Measurements from ENCODE around the gene LRRC15. TPM values are rescaled to one million over a fixed set of nuclear protein-coding genes. Genes with fewer than 3 reads are reported as not detected.

Gene LRRC15
- total and polyA plus RNA-seq, 4 donors: 0.06 to 0.14 (median 0.11) TPM

DNA sequence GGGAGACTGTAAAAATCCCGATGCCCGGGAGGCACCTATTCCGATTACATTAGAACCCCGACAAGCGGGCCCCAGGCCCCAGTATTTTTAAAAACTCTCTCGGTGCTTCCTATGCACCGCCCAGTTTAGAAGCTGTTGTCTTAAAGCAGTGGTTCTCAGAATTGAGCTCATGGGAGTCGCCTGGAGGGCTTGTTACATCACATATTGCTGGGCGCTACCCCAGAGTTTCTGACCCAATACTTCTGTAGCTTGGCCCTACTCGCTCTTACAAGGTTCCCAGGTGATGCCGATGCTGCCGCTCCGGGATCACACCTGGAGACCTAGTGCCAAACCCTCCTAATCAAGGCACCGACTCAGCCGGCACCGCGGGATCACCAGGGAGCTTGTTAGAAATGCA lies 53.6 kb downstream of the LRRC15 start:
- Histone ChIP-seq H3K4me3 (ENCODE audit: low read depth, low read length) (peak overlapping the region; percentile 20), H3K9me3 (ENCODE audit: control insufficient read depth, insufficient read depth, low read length) (peaks cover 3% of the 10 kb centered on the region), H3K4me1 (ENCODE audit: control insufficient read depth, insufficient read depth, low read length) (peaks cover 32% of the 10 kb centered on the region), H3K27ac (ENCODE audit: low read depth, low read length) (no peak overlapping the region), H3K27me3 (ENCODE audit: control insufficient read depth, insufficient read depth, low read length) (peaks cover 35% of the 10 kb centered on the region), H3K36me3 (ENCODE audit: control insufficient read depth, insufficient read depth, low read length) (no peaks in the 10 kb centered on the region)
- WGBS (ENCODE audit: insufficient coverage): 4% methylated on average over 14 of the region's 17 CpGs
- no peak for DNase-seq (ENCODE audit: low read depth in 4 of 6, low spot score in 6 of 6)

DNA sequence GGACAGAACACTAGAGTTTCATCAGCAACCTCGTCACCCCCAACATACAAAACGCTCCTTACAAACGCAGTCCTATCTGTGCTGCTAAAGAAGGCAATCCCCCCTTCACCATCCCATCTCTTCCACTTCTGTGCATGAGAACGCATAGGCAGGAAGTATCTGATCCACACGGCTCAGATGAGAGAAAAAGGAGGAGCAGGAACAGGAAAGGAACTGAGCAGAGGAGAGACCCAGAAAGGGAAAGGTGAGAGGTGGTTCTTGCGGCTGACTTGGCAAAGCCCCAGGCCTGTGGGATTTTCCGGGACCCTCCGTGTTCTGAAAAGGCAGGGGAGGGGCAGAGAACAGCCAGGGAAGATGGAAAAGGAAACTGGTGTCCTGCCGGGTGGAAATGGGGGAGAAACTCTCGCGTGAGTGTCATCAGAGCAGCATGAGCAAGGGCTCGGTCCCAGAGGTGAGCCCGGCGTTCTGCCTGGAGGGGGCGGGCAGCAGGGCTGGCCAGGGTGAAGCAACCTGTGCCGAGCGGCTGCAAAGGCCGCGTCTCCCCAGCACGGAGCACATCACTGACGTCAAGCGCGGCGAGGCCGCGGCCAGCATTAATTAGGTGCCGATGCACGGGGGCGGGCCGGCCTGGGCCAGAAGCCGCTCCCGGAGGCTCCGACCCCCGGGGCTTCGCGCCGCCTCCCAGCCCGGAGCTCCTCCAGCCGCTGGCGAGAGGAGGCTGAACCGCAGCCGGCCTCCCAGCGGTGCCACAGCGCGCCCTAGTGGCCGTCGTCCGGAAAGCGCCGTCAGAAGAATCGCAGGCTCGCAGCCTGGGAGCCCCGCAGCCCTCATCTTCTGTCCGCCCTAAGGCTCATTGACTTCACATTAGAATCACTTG lies 54.2 kb downstream of the LRRC15 start:
- peak overlapping the region; percentile 43 for H3K4me3 ChIP-seq (ENCODE audit: low read depth, low read length)
- peak; percentile 66 to 95 (median 80) for DNase-seq (ENCODE audit: low read depth in 4 of 6, low spot score in 6 of 6)
- H3K36me3 ChIP-seq (ENCODE audit: control insufficient read depth, insufficient read depth, low read length): no peaks in the 10 kb centered on the region
- H3K27me3 ChIP-seq (ENCODE audit: control insufficient read depth, insufficient read depth, low read length): peaks cover 35% of the 10 kb centered on the region
- peak overlapping the region; percentile 48 for H3K27ac ChIP-seq (ENCODE audit: low read depth, low read length)
- WGBS (ENCODE audit: insufficient coverage): 3% methylated on average over 54 of the region's 54 CpGs
- peaks cover 35% of the 10 kb centered on the region for H3K4me1 ChIP-seq (ENCODE audit: control insufficient read depth, insufficient read depth, low read length)
- peaks cover 3% of the 10 kb centered on the region for H3K9me3 ChIP-seq (ENCODE audit: control insufficient read depth, insufficient read depth, low read length)

DNA sequence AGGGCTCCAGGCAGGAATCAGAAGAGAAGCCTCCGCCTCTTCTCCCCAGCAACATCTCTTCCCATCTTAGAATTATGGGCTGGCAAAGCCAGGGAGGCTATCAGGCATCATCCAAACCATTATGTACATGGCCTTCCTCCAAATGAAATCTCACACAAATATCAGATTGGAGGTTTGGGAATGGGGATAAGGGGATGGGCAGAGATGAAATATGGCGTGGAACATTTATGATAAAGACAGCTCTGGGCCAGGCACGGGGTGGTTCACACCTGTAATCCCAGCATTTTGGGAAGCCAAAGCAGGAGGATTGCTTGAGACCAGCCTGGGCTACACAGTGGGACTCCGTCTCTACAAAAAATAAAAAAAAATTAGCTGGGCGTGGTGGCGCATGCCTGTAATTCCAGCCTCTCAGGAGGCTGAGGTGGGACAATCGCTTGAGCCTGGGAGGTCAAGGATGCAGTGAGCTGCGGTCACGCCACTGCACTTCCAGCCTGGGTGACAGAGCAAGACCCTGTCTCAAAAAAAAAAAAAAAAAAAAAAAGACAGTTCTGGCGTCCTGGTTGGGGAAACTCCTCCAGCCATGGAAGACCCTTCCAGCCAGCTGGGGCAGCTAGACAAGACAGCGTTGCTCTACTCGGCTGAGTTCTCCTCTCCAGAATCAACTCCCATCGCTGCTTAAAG lies 55.0 kb downstream of the LRRC15 start:
- peaks cover 3% of the 10 kb centered on the region for H3K9me3 ChIP-seq (ENCODE audit: control insufficient read depth, insufficient read depth, low read length)
- 91% methylated on average over 4 of the region's 13 CpGs for WGBS (ENCODE audit: insufficient coverage)
- H3K36me3 ChIP-seq (ENCODE audit: control insufficient read depth, insufficient read depth, low read length): no peaks in the 10 kb centered on the region
- DNase-seq (ENCODE audit: low read depth in 4 of 6, low spot score in 6 of 6): no peak
- H3K4me1 ChIP-seq (ENCODE audit: control insufficient read depth, insufficient read depth, low read length): peaks cover 38% of the 10 kb centered on the region
- peaks cover 35% of the 10 kb centered on the region for H3K27me3 ChIP-seq (ENCODE audit: control insufficient read depth, insufficient read depth, low read length)
- H3K27ac ChIP-seq (ENCODE audit: low read depth, low read length): peak overlapping the region; percentile 48
- H3K4me3 ChIP-seq (ENCODE audit: low read depth, low read length): no peak overlapping the region

DNA sequence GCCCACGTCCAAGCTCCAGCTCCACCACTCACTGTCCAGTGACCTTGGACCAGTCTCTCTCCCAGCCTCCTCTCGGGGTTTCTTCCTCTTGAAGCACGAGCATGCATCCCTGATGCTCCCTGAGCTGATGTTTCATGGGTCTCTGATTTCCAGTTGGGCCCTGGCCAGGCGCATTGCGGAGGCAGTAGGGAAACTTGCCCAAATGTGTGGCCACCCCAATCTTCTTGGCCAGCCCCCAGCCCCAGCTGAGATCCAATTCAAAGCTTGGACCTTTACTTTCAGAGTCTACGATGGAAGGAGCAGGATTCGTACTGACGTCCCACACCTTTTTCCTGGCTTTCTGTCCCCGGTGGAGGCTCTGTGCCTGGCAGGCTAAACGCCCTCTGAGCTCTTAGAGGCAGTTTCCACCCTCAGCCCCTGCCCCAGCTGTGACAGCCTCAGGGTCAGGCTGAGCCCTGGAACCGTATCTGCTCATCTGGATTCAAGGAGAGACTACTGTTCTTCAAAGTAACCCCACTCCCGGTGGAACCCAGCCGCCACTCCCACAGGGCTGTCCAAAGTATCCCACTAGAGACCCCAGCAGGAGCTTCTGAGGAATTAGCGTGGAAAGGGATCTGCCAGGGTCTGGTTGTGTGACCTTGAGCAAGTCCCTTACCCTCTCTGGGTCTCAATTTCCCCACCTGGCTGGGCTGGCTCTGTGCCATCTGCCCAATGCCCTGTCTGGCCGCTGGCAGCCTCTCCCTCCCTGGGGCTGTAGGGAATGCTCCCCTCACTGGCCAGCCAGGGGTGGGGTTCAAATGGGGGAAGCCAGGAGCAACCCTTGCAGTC lies 55.8 kb downstream of the LRRC15 start:
- H3K27ac ChIP-seq (ENCODE audit: low read depth, low read length): no peak overlapping the region

DNA sequence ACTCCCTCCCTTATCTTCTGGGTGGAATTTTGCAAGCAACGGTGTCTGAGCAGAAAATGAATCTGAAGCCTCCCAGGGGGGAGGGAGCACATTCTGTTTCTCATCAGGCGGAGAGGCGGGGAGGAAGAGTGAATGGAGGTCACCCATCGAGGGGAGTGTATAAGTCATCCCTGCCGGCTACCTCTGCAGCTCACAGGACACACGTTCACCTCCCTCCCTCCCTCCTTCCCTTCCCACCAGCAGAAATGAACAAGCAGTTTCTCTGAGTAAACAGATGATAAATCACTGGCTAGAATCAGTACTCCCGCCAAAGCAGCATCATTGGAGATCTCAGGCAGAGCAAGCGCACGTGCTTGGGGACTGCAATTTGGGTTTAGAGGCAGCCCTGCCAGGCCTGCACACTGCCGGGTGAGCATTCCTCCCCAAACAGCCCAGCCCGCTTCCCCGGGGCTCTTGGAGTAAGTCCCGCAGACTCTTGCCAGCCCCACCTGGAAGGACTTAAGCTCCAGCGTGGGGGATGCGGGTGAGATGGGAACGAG lies 56.7 kb downstream of the LRRC15 start:
- no peak overlapping the region for H3K27ac ChIP-seq (ENCODE audit: low read depth, low read length)
- peaks cover 35% of the 10 kb centered on the region for H3K27me3 ChIP-seq (ENCODE audit: control insufficient read depth, insufficient read depth, low read length)
- H3K9me3 ChIP-seq (ENCODE audit: control insufficient read depth, insufficient read depth, low read length): no peaks in the 10 kb centered on the region
- WGBS (ENCODE audit: insufficient coverage): 10% methylated on average over 7 of the region's 16 CpGs
- H3K4me3 ChIP-seq (ENCODE audit: low read depth, low read length): no peak overlapping the region
- no peaks in the 10 kb centered on the region for H3K36me3 ChIP-seq (ENCODE audit: control insufficient read depth, insufficient read depth, low read length)
- H3K4me1 ChIP-seq (ENCODE audit: control insufficient read depth, insufficient read depth, low read length): peaks cover 41% of the 10 kb centered on the region
- DNase-seq (ENCODE audit: low read depth in 4 of 6, low spot score in 6 of 6): peak in 2 of 6 donors; percentile 81 to 85

More for the DNA sequence above, 55.8 kb downstream of the LRRC15 start:
- peaks cover 3% of the 10 kb centered on the region for H3K9me3 ChIP-seq (ENCODE audit: control insufficient read depth, insufficient read depth, low read length)
- WGBS (ENCODE audit: insufficient coverage): 50% methylated on average over 14 of the region's 15 CpGs
- no peaks in the 10 kb centered on the region for H3K36me3 ChIP-seq (ENCODE audit: control insufficient read depth, insufficient read depth, low read length)
- H3K4me1 ChIP-seq (ENCODE audit: control insufficient read depth, insufficient read depth, low read length): peaks cover 38% of the 10 kb centered on the region
- peaks cover 35% of the 10 kb centered on the region for H3K27me3 ChIP-seq (ENCODE audit: control insufficient read depth, insufficient read depth, low read length)
- no peak overlapping the region for H3K4me3 ChIP-seq (ENCODE audit: low read depth, low read length)
- peak in 1 of 6 donors; percentile 68 for DNase-seq (ENCODE audit: low read depth in 4 of 6, low spot score in 6 of 6)

DNA sequence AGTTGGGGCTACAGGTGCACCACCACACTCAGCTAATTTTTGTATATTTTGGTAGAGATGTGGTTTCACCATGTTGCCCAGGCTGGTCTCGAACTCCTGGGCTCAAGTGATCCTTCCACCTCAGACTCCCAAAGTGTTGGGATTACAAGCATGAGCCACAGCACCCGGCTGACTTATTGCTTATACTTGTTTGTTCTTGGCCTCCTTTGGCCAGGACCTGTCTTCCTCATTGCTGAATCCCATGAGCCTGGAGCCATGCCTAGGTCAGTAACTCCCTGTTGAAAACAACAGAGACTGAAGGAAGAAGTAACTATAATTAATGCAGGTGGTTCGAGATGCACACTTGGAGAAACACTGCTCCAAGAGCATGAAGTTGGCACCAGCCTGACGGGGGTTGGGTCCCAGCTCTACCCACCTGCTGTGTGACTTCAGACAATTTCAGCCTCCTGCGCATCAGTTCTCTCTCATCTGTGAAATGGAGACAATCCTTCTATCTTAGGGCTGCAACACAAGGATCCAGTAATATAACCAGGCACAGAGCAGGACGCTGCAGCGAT lies 57.3 kb downstream of the LRRC15 start:
- Histone ChIP-seq H3K4me1 (ENCODE audit: control insufficient read depth, insufficient read depth, low read length) (peaks cover 43% of the 10 kb centered on the region), H3K27ac (ENCODE audit: low read depth, low read length) (no peak overlapping the region), H3K9me3 (ENCODE audit: control insufficient read depth, insufficient read depth, low read length) (no peaks in the 10 kb centered on the region), H3K4me3 (ENCODE audit: low read depth, low read length) (no peak overlapping the region), H3K27me3 (ENCODE audit: control insufficient read depth, insufficient read depth, low read length) (peaks cover 35% of the 10 kb centered on the region), H3K36me3 (ENCODE audit: control insufficient read depth, insufficient read depth, low read length) (no peaks in the 10 kb centered on the region)
- no peak for DNase-seq (ENCODE audit: low read depth in 4 of 6, low spot score in 6 of 6)
- 68% methylated on average over 5 of the region's 7 CpGs for WGBS (ENCODE audit: insufficient coverage)

DNA sequence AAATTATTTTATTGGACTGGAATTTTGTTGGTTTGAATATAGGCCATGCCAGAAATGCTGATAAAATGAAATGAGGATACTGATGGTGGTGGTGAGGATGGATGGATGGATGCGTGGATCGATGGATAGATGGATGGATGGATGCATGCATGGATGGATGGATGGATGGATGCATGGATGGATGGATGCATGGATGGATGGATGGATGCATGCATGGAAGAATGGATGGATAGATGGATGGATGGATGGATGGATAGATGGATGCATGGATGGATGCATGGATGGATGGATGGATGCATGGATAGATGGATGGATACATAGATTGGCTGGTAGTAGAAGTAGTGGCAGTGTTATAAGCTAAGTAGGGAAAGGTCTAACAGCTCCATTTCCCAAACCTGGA lies 58.5 kb downstream of the LRRC15 start:
- WGBS (ENCODE audit: insufficient coverage): 98% methylated on average over 2 of the region's 2 CpGs

DNA sequence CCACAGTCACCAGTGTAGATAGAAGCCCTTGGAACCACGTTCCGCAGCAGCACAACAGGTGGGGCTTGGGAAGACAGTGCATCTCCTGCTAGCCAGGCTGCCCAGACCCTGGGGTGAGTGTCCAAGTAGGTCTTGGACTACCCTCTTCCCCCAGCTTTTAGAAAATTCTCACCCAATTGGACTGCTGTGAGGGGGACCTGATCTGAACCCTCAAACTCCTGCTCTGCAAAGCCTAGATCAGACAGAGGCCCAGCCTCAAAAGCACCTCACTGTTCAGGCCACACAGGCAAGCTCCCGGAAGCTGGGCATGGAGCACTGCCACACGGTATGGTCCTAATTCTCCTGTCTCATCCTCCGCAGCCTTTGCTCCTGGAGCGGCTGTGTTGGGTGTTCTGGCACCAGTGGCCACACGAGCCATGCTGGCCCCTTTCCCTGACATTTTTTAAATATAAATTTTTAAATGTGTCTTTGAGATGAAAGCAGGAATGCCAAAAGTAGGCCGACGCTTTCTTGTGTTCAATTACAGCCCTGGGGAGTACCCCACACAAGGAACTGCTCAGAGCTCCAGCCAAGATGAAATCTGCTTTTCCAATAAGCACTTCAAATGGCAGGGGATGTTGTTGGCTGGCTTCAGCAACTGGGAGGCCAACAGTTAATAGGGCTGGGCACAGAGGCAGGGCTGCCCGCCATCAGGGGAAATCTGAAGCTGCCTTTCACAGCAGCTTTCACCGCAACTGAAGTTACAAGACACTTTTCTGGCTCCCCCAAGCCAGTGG lies 59.3 kb downstream of the LRRC15 start:
- peaks cover 29% of the 10 kb centered on the region for H3K27me3 ChIP-seq (ENCODE audit: control insufficient read depth, insufficient read depth, low read length)
- no peaks in the 10 kb centered on the region for H3K9me3 ChIP-seq (ENCODE audit: control insufficient read depth, insufficient read depth, low read length)
- no peak overlapping the region for H3K4me3 ChIP-seq (ENCODE audit: low read depth, low read length)
- H3K36me3 ChIP-seq (ENCODE audit: control insufficient read depth, insufficient read depth, low read length): no peaks in the 10 kb centered on the region
- DNase-seq (ENCODE audit: low read depth in 4 of 6, low spot score in 6 of 6): peak in 2 of 6 donors; percentile 41 to 73
- H3K27ac ChIP-seq (ENCODE audit: low read depth, low read length): no peak overlapping the region
- WGBS (ENCODE audit: insufficient coverage): 37% methylated on average over 2 of the region's 11 CpGs
- peaks cover 40% of the 10 kb centered on the region for H3K4me1 ChIP-seq (ENCODE audit: control insufficient read depth, insufficient read depth, low read length)

More for the DNA sequence above, 58.5 kb downstream of the LRRC15 start:
- H3K27me3 ChIP-seq (ENCODE audit: control insufficient read depth, insufficient read depth, low read length): peaks cover 26% of the 10 kb centered on the region
- H3K27ac ChIP-seq (ENCODE audit: low read depth, low read length): no peak overlapping the region
- H3K4me3 ChIP-seq (ENCODE audit: low read depth, low read length): no peak overlapping the region
- H3K9me3 ChIP-seq (ENCODE audit: control insufficient read depth, insufficient read depth, low read length): no peaks in the 10 kb centered on the region
- no peak for DNase-seq (ENCODE audit: low read depth in 4 of 6, low spot score in 6 of 6)
- peaks cover 45% of the 10 kb centered on the region for H3K4me1 ChIP-seq (ENCODE audit: control insufficient read depth, insufficient read depth, low read length)
- no peaks in the 10 kb centered on the region for H3K36me3 ChIP-seq (ENCODE audit: control insufficient read depth, insufficient read depth, low read length)

Measured in spinal cord (tissue), 10 donors.